NB4 (cell line): Measurements from ENCODE around the gene ABI1.

ENCODE experiments used
- POLR2A ChIP-seq: IDR thresholded peaks from 2 replicates; pipeline ENCODE4 v1.6.1; 2011; ENCODE audit warnings: mild to moderate bottlenecking; ENCODE audit not compliant: insufficient read length; ENCODE audit errors: extremely low read depth
- TF ChIP-seq, protein P1 (sequence below): IDR thresholded peaks from one replicate; pipeline ENCODE4 v1.5.1; 2012; ENCODE audit warnings: low read depth, low read length
- TF ChIP-seq, protein P2 (sequence below): IDR thresholded peaks from 2 replicates; pipeline ENCODE4 v1.6.1; 2011; ENCODE audit warnings: low read depth, low read length

DNA sequence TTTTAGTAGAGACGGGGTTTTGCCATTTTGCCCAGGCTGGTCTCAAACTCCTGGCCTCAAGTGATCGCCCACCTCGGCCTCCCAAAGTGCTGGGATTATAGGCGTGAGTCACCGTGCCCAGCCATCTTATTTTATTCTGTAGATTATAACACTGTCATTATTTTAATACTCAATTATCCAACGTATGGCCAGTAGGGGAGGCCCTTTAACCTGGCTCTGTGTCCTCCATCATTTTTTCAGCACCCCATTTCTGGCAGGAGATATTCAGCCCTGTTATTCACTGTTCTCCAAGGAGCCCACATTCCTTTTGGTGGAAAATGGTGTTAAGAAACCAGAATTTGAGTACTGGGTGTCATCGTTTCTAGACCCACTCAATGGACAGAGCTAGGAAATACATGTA is 131.8 kb downstream of the ABI1 start:
- no peak for TF ChIP-seq POLR2A
- TF ChIP-seq, protein P1, sequence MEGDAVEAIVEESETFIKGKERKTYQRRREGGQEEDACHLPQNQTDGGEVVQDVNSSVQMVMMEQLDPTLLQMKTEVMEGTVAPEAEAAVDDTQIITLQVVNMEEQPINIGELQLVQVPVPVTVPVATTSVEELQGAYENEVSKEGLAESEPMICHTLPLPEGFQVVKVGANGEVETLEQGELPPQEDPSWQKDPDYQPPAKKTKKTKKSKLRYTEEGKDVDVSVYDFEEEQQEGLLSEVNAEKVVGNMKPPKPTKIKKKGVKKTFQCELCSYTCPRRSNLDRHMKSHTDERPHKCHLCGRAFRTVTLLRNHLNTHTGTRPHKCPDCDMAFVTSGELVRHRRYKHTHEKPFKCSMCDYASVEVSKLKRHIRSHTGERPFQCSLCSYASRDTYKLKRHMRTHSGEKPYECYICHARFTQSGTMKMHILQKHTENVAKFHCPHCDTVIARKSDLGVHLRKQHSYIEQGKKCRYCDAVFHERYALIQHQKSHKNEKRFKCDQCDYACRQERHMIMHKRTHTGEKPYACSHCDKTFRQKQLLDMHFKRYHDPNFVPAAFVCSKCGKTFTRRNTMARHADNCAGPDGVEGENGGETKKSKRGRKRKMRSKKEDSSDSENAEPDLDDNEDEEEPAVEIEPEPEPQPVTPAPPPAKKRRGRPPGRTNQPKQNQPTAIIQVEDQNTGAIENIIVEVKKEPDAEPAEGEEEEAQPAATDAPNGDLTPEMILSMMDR, result no peak
- TF ChIP-seq, protein P2, sequence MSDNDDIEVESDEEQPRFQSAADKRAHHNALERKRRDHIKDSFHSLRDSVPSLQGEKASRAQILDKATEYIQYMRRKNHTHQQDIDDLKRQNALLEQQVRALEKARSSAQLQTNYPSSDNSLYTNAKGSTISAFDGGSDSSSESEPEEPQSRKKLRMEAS, result no peak
